ENCODE results near the gene TMEM95.

- TF ChIP-seq CTCF (optimal IDR thresholded peaks at IDR 0.05 in 1 of 3, IDR thresholded peaks at IDR 0.05 in 1 of 3, conservative IDR thresholded peaks at IDR 0.05 in 1 of 3; ENCODE audit: extremely low read depth in 1 of 3, insufficient read depth in 2 of 3, low read length in 3 of 3) (no peak), EZH2 (IDR thresholded peaks at IDR 0.05; ENCODE audit: low read length) (no peak)
Observed at GRCh38 chr17:7380321-7380720, 25.4 kb downstream of the TMEM95 start.

Data from keratinocyte (primary cell).